Adrenal gland (tissue), 5 donors: ENCODE results near the gene CPM.

Source experiments
- POLR2A ChIP-seq, 2 donors: fragments of 450-650 bp; IDR thresholded peaks; one replicate each; pipeline ENCODE4 v1.6.1; 2017; ENCODE audit warnings: antibody characterized with exemption in 2 of 2, mild to moderate bottlenecking in 2 of 2, moderate library complexity in 1 of 2
- TF ChIP-seq, protein P1 (sequence below), 6 experiments: fragments of 450-650 bp in 4 of 6; fragments of 200-600 bp in 2 of 6; sonication (generic) in 1 of 6; IDR thresholded peaks; 1 replicate in 5 of 6; 2 replicates in 1 of 6; pipeline versions ENCODE4 v1.5.1 to v1.8.0; 2016 to 2021; ENCODE audit warnings: antibody characterized with exemption in 6 of 6, mild to moderate bottlenecking in 2 of 6, moderate library complexity in 1 of 6
- donor health status: DM: no; HTN: no; CAD: no.

DNA sequence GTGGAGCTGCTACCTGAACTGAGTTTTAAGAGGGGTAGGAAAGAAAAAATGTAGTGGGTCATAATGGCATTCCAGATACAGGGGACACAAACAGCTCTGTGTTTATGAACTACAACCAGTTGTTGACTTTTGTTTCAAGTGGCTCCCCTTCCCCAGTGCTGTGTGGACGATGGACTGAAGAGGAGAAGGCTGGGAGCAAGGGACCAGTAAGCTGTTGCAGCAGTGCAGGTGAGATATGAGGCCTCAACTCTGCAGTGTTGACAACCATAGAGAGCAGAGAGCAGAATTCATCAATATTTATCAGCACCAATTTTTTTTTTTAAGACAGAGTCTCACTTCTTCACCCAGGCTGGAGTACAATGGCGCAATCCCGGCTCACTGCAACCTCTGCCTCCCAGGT is 78.4 kb downstream of the CPM start:
- no peak for TF ChIP-seq POLR2A (IDR thresholded peaks at IDR 0.05)
- TF ChIP-seq, protein P1, sequence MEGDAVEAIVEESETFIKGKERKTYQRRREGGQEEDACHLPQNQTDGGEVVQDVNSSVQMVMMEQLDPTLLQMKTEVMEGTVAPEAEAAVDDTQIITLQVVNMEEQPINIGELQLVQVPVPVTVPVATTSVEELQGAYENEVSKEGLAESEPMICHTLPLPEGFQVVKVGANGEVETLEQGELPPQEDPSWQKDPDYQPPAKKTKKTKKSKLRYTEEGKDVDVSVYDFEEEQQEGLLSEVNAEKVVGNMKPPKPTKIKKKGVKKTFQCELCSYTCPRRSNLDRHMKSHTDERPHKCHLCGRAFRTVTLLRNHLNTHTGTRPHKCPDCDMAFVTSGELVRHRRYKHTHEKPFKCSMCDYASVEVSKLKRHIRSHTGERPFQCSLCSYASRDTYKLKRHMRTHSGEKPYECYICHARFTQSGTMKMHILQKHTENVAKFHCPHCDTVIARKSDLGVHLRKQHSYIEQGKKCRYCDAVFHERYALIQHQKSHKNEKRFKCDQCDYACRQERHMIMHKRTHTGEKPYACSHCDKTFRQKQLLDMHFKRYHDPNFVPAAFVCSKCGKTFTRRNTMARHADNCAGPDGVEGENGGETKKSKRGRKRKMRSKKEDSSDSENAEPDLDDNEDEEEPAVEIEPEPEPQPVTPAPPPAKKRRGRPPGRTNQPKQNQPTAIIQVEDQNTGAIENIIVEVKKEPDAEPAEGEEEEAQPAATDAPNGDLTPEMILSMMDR (IDR thresholded peaks at IDR 0.05) = no peak
